ENCODE results near the gene NUDT13. TPM values are rescaled to one million over a fixed set of nuclear protein-coding genes. Genes with fewer than 3 reads are reported as not detected.

Gene NUDT13
- total and polyA plus RNA-seq, 2 of the 4 experiments (the other 2 are of a cell fraction) = 0.90 to 1.7 TPM

DNA sequence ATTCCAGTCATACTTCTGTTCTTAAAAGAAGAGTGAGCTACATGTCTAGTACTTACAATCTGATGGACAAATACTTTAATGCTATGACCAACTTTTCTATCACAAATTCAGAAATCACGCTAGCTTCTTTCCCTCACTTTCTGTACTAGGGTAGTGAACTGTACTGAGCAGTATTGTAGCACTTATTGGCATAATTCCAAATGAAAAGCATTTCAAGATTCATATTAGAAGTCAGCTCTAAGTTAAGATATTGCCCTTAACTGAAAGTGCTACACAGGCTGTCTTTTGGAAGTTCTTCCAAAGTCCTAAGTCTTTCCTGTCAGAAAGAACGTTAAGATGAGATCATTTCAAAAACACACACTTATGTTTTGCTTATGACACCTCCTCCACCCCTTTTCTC lies 27.0 kb upstream of the NUDT13 start:
- H4K8ac ChIP-seq (ENCODE audit: low read depth in 2 of 2, low read length in 2 of 2) = no peak overlapping the region
- no peak overlapping the region for H3K4me3 ChIP-seq (ENCODE audit: insufficient read depth, low read depth, low read length)
- no peak overlapping the region for H3K14ac ChIP-seq (replicated peaks; ENCODE audit: low read depth, low read length)
- ATAC-seq (ENCODE audit: low read depth) (peak; percentile 52), DNase-seq (peak; percentile 24)
- no peaks in the 10 kb centered on the region for H3K9me3 ChIP-seq (ENCODE audit: control insufficient read depth, insufficient read depth, low read length)
- peaks cover 5% of the 10 kb centered on the region for H3K4me1 ChIP-seq (ENCODE audit: control insufficient read depth, insufficient read depth, low read length)
- H2BK120ac ChIP-seq (ENCODE audit: low read depth, low read length) = no peak overlapping the region
- 0% methylated on average over 1 of the region's 2 CpGs; no CpG with 5 or more reads in 1 of the 2 experiments for WGBS, 2 experiments (ENCODE audit: extremely low coverage in 2 of 2, insufficient read length in 1 of 2)
- H3K79me1 ChIP-seq (ENCODE audit: low read depth in 1 of 2, low read length in 2 of 2) = peaks cover 0 to 73% of the 10 kb centered on the region in 2 experiments; a peak in 3 of 4 replicates
- H3K23ac ChIP-seq (ENCODE audit: low read depth, low read length) = no peak overlapping the region
- no peak overlapping the region for H3K9ac ChIP-seq (ENCODE audit: low read depth, low read length)
- no peak for TF ChIP-seq CEBPB (IDR thresholded peaks at IDR 0.05; ENCODE audit: low read depth, low read length)
- TF ChIP-seq, protein P1, sequence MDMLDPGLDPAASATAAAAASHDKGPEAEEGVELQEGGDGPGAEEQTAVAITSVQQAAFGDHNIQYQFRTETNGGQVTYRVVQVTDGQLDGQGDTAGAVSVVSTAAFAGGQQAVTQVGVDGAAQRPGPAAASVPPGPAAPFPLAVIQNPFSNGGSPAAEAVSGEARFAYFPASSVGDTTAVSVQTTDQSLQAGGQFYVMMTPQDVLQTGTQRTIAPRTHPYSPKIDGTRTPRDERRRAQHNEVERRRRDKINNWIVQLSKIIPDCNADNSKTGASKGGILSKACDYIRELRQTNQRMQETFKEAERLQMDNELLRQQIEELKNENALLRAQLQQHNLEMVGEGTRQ (IDR thresholded peaks at IDR 0.05; ENCODE audit: low read depth, low read length) = no peak
- no peak for TF ChIP-seq MAFK (IDR thresholded peaks at IDR 0.05; ENCODE audit: low read depth, low read length)
- no peak for TF ChIP-seq FOS (IDR thresholded peaks at IDR 0.05; ENCODE audit: low read depth, low read length)
- no peak for TF ChIP-seq POLR2A (IDR thresholded peaks at IDR 0.05; ENCODE audit: low read depth, low read length)
- no peak for TF ChIP-seq RFX5 (IDR thresholded peaks at IDR 0.05; ENCODE audit: low read depth, low read length)
- TF ChIP-seq, protein P2, sequence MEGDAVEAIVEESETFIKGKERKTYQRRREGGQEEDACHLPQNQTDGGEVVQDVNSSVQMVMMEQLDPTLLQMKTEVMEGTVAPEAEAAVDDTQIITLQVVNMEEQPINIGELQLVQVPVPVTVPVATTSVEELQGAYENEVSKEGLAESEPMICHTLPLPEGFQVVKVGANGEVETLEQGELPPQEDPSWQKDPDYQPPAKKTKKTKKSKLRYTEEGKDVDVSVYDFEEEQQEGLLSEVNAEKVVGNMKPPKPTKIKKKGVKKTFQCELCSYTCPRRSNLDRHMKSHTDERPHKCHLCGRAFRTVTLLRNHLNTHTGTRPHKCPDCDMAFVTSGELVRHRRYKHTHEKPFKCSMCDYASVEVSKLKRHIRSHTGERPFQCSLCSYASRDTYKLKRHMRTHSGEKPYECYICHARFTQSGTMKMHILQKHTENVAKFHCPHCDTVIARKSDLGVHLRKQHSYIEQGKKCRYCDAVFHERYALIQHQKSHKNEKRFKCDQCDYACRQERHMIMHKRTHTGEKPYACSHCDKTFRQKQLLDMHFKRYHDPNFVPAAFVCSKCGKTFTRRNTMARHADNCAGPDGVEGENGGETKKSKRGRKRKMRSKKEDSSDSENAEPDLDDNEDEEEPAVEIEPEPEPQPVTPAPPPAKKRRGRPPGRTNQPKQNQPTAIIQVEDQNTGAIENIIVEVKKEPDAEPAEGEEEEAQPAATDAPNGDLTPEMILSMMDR (conservative IDR thresholded peaks at IDR 0.05; ENCODE audit: low read depth, low read length) = no peak
- no peak for TF ChIP-seq RAD21 (IDR thresholded peaks at IDR 0.05; ENCODE audit: low read length)
- TF ChIP-seq MXI1 (IDR thresholded peaks at IDR 0.05; ENCODE audit: borderline replicate concordance, low read depth, low read length) = no peak
- no peak for TF ChIP-seq RCOR1 (IDR thresholded peaks at IDR 0.05; ENCODE audit: insufficient replicate concordance, low read length)
- no peak for TF ChIP-seq SMC3 (IDR thresholded peaks at IDR 0.05; ENCODE audit: low read depth, low read length)
- no peak for TF ChIP-seq MAZ (IDR thresholded peaks at IDR 0.05; ENCODE audit: borderline replicate concordance, low read depth, low read length)
- no peak for TF ChIP-seq CHD1 (IDR thresholded peaks at IDR 0.05; ENCODE audit: low read depth, low read length)
- TF ChIP-seq NFE2L2 (IDR thresholded peaks at IDR 0.05; ENCODE audit: low read depth, low read length) = no peak
- TF ChIP-seq ELK1 (IDR thresholded peaks at IDR 0.05; ENCODE audit: borderline replicate concordance, low read depth, low read length) = no peak
- TF ChIP-seq BHLHE40 (IDR thresholded peaks at IDR 0.05; ENCODE audit: low read depth, low read length) = no peak
- peak overlapping the region; percentile 67 for H3K4me2 ChIP-seq (ENCODE audit: low read depth, low read length)
- peaks cover 5% of the 10 kb centered on the region for H3K36me3 ChIP-seq (ENCODE audit: control insufficient read depth, insufficient read depth, low read length)
- H2AK5ac ChIP-seq (ENCODE audit: low read depth, low read length) = no peak overlapping the region
- H2BK20ac ChIP-seq (ENCODE audit: low read depth, low read length) = no peak overlapping the region
- H4K91ac ChIP-seq (ENCODE audit: insufficient read depth, low read depth, low read length) = no peak overlapping the region
- no peak overlapping the region for H2AK9ac ChIP-seq (replicated peaks; ENCODE audit: low read depth, low read length, poor library complexity)
- peaks cover 80% of the 10 kb centered on the region for H4K20me1 ChIP-seq (ENCODE audit: insufficient read depth, low read length)
- H3K9me1 ChIP-seq (ENCODE audit: insufficient read depth, low read length) = peaks cover 9% of the 10 kb centered on the region
- in situ Hi-C loops (cut with MboI; ENCODE audit: low sequenced_read_pairs) = no loop called here
- no TSS peak for BruUV-seq (replicated peaks)
- H2BK15ac ChIP-seq (ENCODE audit: low read depth, low read length) = no peak overlapping the region
- dilution Hi-C loops (cut with HindIII; ENCODE audit: low sequenced_read_pairs, unreplicated experiment) = no loop called here
- H3K56ac ChIP-seq (ENCODE audit: extremely low read depth, insufficient read depth, low read length) = no peak overlapping the region
- H2BK5ac ChIP-seq (ENCODE audit: low read depth, low read length, poor library complexity, severe bottlenecking) = peak overlapping the region; percentile 14
- no peaks in the 10 kb centered on the region for H3K27me3 ChIP-seq (ENCODE audit: control insufficient read depth, insufficient read depth, low read length)
- ChIA-PET CTCF (no interaction called here), POLR2A (ENCODE audit: unreplicated experiment) (no interaction called here)
- no peak overlapping the region for H3K18ac ChIP-seq (ENCODE audit: low read depth, low read length)
- no peak overlapping the region for H4K5ac ChIP-seq (ENCODE audit: low read depth, low read length)
- intact Hi-C loops (cut with micrococcal nuclease) = no loop called here
- H3K4ac ChIP-seq (ENCODE audit: low read depth, low read length) = no peak overlapping the region
- no peak overlapping the region for H2AFZ ChIP-seq (replicated peaks; ENCODE audit: low read length, poor library complexity)
- H3K27ac ChIP-seq (ENCODE audit: insufficient read depth, low read length) = no peak overlapping the region
